Activated CD4-positive, alpha-beta T cell treated with anti-CD3 and anti-CD28 coated beads for 1 hour (primary cell): ENCODE measurements around the gene SLC6A15.

Experiments used
- DNase-seq: peaks from one replicate; pipeline ENCODE4 v3.0.0-alpha.2; 2020

The SLC6A15 gene

DNA sequence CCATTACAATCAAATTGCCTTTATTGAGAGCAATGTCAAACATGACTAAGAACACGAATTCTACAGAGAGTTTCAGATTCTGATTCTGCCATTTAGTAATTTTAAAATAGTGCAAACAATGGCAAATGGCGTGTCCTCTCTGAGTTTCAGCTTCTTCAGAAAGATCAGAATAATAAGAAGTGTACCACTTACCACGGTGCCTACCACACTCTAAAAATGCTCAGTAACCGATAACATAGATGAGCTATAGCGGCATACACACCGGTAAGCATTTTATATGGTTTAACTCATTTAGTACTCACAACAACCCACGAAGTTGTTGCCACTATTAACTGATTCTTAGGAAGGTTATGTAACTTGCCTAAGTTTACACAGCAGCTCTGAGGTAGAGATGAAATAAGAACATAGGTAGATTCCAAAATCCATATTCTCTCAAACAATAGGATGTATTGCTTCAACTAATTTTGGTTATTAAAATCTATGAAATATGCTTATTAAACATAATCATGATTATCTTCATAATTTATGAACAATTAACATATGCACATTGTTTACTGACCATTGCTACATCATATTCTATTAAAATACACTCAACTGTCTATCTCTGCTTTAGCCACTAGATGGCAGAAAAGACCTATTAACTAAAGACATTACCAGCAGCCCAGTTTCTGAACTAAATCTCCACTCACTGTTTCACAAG lies 38.3 kb downstream of the SLC6A15 start:
- no peak for DNase-seq

DNA sequence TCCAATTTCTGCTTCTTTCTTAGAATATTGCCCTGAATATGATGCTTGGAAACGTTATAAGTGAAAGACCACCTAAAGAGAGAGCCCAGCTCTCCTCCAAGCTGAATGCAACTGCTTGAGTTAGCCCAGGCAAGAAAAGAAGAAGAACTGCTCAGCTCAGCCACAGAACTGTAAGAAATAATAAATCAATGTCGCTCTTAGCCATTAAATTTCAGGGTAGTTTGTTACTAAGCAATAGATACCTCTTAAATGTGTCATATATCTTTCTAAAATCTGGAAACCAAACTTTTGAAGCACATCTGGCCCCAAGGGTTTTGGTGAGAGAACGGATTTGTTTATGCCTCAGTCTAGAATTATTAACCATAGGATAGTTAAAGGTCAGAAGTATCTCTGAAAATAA lies 50.4 kb downstream of the SLC6A15 start:
- no peak for DNase-seq

DNA sequence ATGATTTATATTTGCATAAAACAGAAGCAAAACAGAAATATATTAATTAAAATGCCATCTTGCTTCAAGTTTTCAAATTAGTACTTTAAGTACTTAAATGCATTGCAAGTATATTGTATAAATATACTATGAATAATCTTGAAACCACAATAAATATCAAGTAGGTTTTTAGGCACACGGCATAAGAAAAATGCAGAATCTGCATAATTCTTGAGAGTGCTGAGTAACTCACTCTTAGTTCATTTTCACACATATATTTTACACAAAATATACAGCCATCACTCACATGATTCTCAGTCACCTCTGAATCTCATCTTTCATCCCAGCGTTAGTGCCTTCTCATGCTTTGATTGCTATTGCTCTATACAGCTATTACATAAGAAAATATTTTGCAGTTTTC lies 51.9 kb downstream of the SLC6A15 start:
- no peak for DNase-seq

DNA sequence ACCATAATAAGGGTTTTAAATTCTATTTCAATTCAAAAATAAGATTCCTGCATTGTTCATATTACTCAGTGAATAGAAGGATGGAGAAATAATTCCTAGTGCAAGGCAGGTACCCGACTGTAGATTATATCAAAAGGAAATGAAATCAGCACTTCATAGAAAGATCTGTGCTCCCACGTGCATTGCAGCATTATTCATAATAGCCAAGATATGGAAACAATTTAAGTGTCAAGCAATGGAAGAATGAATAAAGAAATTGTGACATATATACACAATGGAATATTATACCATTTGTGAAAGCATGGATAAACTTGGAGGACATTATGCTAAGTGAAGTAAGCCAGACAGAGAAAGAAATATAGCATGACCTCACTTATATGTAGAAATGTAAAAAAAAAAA lies 53.8 kb downstream of the SLC6A15 start:
- no peak for DNase-seq

DNA sequence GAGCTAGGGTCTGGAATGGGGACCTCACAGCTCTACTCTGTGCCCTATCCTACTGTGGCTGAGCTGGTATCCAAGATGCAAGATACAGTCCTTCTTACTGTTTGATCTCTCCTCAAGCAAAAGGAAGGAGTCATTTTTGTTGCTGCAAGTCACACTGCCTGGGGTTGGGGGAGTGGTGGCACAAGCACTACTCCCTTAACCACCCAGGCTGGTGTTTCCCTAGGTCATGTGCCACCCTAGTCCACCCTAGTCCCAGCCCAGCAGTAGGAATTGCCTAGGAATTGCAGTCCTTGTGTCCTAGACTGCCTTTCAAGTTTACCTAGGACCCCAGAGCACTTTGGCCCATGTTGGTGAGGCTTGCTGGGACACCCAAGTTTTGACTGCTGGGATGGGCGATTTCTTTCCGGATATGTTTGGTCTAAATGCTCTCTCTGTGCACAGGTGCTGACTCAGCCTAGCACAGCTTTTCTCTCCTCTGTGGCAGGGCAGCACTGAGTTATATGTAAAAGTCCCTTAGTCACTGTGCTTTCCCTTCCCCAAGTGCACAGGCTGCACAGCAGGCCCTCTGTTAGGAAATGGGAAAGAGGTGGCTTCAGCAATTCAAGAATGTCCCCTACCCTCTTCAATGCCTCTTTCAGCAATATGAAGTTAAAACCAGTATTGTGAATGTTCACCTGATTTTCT lies 54.9 kb downstream of the SLC6A15 start:
- DNase-seq, result no peak

DNA sequence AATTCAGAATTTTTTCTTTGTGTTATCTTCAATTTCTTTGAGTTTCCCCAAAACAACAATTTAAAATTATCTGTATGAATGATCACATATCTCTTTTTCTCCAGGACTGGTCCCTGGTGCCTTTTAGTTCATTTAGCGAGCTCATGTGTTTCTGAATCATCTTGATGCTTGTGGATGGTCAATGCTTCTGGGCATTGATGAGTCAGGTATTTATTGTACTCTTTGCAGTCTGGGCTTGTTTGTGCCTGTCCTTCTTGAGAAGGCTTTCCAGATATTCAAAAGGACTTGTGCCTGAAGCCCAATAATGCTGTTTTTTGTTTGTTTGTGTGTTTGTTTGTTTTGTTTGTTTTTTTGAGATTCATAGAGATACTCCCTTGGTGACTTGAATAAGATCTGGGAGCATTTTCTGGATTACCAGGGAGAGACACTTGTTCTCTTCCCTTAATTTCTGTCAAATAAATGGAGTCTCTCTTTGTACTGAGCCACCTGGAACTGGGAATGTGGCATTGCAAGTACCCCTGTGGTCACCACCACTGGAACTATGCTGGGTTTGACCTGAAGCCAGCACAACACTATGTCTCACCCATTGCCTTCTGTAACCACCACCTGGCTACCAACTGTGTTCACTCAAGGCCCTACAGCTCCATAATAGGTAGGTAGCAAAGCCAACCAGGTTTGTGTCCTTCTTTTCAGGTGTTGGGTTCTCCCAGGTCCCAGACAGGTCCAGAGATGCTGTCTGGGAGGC lies 56.3 kb downstream of the SLC6A15 start:
- no peak for DNase-seq

DNA sequence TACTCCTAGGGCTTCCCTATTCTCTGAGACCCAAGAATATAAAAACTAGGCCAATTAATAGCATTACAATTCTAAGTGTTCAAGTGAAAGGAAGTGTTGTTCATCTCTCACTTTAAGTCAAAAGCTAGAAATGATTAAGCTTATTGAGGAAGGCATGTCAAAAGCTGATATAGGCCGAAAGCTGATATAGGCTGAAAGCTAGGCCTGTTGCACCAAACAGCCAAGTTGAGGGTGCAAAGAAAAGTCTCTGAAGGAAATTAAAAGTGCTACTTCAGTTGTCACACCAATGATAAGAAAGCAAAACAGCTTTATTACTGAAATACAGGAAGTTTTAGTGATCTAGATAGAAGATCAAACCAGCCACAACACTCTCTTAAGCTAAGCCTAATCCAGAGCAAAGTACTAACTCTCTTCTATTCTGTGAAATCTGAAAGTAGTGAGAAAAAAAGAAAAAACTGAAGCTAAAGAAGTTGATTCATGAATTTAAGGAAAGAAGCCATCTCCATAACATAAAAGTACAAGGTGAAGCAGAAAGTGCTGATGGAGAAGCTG lies 68.9 kb downstream of the SLC6A15 start:
- DNase-seq, result no peak

DNA sequence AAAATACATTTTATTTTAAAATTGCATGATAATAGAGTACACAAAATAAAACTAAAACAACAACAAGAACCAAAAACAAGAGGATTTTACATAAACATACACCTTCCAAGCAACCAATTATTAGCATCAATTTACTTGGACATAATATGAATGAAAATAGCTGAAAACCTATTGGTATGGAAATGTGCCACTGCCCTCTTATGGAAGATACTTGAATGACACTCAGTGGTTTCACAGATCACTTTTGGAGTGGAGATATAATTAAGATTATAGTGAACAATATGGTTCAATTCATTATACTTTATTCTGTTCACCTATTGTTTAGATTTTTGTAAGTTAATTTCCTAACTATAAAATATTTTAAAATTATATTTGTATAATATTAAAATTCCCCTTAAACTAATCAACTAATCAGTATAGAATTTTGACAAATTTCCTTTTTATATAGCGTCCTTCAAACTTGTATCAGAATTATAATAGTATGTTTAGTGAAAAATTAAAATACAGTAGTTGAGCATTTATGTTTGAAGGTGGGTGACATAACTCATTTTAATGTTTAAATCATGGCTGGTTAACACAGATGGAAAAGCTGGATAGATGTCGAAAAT lies 70.1 kb downstream of the SLC6A15 start:
- no peak for DNase-seq

DNA sequence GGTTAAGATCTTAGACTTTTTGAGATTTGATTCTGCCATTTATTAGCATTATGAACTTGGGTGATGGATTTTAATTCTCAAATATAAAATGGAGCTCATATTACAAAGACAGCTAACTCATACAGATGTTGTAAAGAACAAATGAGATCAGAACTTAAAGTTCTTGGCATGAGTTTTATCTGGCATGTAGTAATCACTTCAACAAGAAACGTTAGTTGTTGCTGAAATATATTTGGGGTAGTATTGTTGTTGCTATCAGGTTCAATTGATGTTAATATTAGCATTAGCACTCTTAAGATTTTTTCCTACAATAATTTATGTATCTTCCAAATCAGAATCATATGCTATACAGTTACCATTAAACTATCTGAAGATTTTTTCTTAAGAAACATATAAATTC lies 71.0 kb downstream of the SLC6A15 start:
- no peak for DNase-seq

DNA sequence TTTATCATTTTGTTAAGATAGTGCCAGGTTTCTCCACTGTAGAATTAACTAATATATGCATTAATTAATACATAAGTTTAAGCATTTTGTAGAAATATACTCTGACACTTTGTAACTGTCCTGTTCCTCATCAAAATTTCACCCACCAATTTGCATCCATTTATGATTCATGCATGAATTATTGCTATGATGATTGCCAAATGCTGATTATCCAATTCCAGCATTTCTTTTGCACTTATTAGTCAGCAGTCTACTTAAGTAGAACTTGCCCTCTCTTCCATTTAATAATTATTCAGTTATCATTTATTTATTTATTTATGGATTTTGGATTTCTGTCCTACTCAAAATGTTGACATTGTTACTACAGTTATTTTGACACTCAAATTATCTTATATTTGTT lies 72.2 kb downstream of the SLC6A15 start:
- no peak for DNase-seq

DNA sequence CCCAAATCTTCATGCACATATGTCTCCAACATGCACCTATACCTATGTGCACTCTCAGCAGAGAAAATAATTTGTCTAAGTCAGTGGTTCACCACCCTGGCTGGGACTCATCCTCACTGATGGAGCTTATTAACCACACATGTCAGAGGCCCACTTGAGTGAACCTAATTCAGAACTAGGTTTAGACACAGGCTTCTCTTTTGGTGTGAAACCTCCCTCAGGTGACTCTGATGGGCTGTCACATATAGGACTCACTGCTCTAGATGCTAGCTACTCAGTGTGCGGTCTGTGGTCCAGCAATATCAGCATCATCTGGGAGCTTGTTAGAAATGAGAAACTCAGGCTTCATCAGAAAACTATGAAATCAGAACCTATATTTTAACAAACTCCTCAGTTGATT lies 85.7 kb downstream of the SLC6A15 start:
- no peak for DNase-seq

DNA sequence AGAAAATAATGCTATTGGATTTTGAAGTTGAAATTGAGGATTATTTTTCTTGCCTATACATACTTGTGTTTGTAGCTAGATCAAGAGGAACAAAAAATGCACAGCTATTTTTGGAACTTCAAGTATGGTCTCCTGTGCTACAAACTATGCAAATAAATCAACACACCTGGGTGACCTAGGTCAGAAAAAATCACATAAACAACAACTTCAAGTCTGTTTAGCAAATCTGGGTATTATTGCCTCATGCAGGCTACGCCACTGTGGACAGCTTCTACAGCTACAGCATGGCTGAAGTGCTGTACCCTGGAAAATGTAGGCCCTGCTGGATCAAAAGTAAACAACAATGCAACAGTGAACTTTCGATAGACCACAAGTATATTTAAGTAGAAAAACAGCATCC lies 87.5 kb downstream of the SLC6A15 start:
- DNase-seq, result no peak

DNA sequence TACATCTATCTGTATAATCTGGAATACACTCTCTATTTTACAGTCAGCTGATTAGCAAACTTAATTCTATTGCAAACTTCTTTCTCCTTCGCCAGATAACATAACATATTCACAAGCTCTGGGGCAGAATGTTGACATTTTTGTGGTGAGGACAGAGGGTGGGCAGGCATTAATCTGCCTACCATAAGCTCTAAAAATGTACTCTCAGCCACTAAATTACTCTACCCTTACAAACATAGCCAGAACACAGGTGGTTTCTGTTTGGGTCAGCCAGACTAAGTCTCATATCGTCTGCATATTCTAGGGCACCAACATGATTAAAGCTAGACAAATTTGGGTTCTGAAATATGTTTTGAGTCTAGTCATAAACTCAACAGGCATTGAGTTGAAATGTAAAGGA lies 90.1 kb downstream of the SLC6A15 start:
- DNase-seq, result no peak

DNA sequence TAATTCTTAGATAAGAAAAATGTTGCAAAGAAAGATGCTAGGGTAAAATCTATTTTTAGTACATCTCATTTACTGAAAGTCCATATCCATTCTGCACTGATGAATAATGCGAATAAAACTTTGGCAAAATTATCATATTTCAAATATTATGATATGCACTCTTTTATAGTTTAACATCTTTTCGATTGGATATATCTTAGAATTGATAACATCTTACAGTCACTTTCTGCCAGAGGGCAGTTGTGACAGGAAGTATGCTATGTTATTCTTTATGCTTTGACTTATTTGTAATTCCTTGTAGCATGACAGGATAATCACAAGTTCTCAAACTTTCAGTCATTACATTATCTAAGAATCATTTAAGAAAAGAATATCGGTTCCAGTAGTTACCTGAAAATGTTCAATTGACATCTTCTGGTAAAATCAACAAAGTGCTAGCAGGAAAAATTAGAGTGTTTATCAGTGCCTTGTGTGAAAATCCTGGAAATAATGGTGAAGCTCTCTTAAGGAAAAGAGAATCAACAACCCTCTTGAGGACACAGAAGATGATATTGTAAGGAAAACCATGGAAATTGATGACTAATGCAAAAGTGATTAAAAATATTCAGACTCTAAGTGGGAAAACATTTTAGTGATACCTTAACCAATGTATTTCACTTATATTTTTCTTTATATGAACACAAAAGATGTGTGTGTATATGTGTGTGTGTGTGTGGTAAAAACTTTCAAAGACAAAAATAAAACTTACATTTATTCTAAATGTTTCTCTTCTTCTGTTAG lies 95.5 kb downstream of the SLC6A15 start:
- DNase-seq, result no peak

DNA sequence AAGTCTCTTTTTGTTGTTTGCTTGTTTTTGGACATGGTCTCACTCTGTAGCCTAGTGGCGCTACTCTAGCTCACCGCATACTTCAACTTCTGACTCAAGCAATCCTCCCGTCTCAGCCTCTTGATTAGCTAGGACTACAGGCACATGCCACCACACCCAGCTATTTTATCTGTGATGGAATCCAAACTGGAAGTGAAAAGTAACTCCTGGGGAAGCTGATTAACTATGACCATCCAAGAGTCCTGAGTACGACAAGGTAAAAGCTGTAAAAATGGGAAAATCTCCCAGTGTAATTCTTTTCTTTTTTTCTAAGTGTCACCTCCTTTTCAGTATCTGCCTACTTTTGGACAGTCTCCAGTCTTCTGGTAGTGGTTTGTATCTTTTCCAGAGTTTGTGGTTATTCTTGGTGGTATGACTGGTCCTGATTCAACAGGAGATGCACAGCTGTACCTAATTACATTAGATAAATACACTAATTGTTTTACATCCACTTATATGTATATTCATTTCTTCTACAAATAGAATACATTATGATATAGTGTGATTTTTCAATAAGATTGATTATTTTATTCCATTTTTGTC lies 97.8 kb downstream of the SLC6A15 start:
- DNase-seq, result no peak

DNA sequence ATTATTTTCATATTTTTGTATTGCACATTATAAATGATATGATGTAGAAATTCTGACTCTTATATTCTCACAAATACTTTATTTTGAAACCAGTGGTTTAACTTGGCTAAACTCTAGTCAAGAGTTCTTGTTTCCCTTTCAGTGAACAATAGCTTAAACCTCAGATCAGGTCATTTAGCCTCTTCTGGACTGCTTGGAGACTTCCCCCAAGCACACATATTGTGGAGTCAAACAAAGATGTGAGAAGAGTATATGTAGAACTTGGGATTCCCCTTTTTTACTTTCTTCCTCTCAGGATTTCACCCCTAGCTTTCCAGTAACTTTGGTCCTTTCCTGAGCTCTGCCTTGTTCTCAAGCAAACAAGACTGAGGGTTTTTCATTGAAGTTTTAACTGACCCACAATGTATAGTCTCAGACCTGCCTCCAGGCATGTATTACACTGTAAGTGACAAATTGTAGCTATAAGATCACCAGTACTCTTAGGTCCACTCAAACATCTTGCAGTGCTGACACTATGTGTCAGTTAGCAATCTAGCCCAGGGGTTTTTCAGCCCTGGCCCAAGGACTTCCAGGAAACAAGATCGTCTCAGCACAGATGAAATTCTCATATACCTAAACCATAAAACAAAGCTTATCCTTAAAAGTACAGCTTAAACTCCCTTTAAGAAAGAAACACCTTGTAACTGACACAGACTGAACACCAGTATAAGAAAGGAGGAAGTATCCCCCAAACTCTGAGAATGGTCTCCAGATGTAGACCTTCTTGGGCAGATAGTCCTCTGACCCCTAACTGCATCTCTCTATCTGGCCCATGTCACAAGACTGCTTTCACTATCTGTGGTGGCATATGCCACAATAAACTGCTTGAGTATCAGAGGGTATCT lies 98.6 kb downstream of the SLC6A15 start:
- no peak for DNase-seq

DNA sequence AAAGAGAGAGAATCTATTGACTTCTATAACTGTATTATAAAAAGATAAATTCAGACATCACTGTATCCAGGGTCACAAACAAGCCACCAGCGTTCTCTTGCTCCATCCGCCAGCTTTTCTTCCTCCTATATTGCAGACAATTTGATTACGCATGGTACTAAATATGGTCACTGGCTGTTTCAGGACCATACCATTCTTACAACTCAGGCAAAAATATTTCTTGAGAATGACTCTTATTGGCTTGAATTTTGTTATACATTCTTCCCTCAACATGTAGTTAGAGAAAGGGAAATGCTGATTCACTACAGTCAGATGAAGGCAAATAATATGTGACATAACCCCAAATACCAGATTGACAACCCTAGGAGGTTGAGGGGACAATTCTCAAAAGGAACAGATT lies 101.3 kb downstream of the SLC6A15 start:
- no peak for DNase-seq

DNA sequence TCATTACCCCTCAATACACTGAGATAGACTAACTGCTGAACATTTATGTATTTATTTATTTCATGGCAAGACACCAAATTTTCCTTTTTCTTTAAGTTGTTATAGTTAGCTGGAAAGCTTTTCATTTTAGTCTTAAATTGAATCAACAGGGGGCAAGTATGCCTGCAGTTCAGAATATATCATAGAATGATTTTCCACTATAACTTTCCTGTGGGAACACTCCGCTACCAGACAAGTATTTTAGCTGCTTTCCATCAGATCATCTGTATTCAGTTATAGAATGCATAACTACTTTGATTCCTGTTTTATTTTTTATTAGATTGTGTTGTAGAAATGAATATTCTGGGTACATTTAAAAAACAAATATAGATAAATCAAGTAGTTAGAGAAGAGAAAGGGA lies 102.0 kb downstream of the SLC6A15 start:
- DNase-seq, result no peak
